Naive thymus-derived CD8-positive, alpha-beta T cell (primary cell): ENCODE data around the gene P3H3. TPM values are rescaled to one million over a fixed set of nuclear protein-coding genes. Genes with fewer than 3 reads are reported as not detected.
A peak's percentile ranks its signal among the peaks of the same experiment; 100 is the strongest.
"Not testable (repeated sequence)": the region's sequence is repeated elsewhere in the genome, so short reads cannot be mapped to it uniquely, and the experiment has no call there.

Experiments used
- ATAC-seq, 2 donors: fragments of 150-1000 bp; cut with Tn5 transposase in 1 of 2; sonication (Bioruptor Pico), chemical (Tn5 transposase) in 1 of 2; 1 replicate in 1 of 2; 2 replicates in 1 of 2; pipeline ENCODE4 v1.10.0; 2021; ENCODE audit warnings: mild to moderate bottlenecking in 2 of 2, moderate library complexity in 2 of 2
- POLR2A ChIA-PET: fragments of 350-600 bp; sonication (Branson Sonifier 250); formaldehyde crosslinking; loops from one replicate; lab custom pipeline; 2021; ENCODE audit warnings: antibody characterized with exemption; lab: Charles Lee
- DNase-seq, 10 donors: peaks; one replicate each; pipeline versions ENCODE4 v3.0.0 to v3.0.0-alpha.2; 2020 to 2022
- H3K27ac Mint-ChIP-seq, 10 donors: one replicate each; pipeline ENCODE4 v1.8.0; 2020 to 2022; ENCODE audit warnings: mild to moderate bottlenecking in 10 of 10, mixed read lengths in 10 of 10, moderate library complexity in 4 of 10, inconsistent platforms in 1 of 10
- H3K27me3 Mint-ChIP-seq, 5 donors: one replicate each; pipeline ENCODE4 v1.8.0; 2021 to 2022; ENCODE audit warnings: mixed read lengths in 5 of 5
- H3K36me3 Mint-ChIP-seq, 3 donors: one replicate each; pipeline ENCODE4 v1.8.0; 2020 to 2022; ENCODE audit warnings: mixed read lengths in 3 of 3, mild to moderate bottlenecking in 2 of 3, inconsistent platforms in 1 of 3
- H3K4me1 Mint-ChIP-seq, 4 donors: one replicate each; pipeline ENCODE4 v1.8.0; 2021 to 2022; ENCODE audit warnings: mixed read lengths in 4 of 4
- H3K4me3 Mint-ChIP-seq, 10 donors: one replicate each; pipeline ENCODE4 v1.8.0; 2020 to 2022; ENCODE audit warnings: mild to moderate bottlenecking in 10 of 10, mixed read lengths in 10 of 10, moderate library complexity in 6 of 10, inconsistent platforms in 1 of 10
- H3K9me3 Mint-ChIP-seq, 9 donors: one replicate each; pipeline ENCODE4 v1.8.0; 2020 to 2022; ENCODE audit warnings: mixed read lengths in 9 of 9, mild to moderate bottlenecking in 3 of 9, inconsistent platforms in 1 of 9, moderate library complexity in 1 of 9
- polyA plus RNA-seq, 3 donors: library from polyadenylated mRNA; unstranded; fragments of 300-500 nt; fragmentation: Illumina TruSeq; gene quantifications; one replicate each; pipeline ENCODE4 v1.2.3, GENCODE V29; 2021
- total RNA-seq, 8 experiments: library from RNA in 2 of 8; stranded (reverse) in 2 of 8; gene quantifications; one replicate each; pipeline ENCODE4 v1.2.3 and lab custom pipeline; 2021 to 2026

P3H3 gene
- total and polyA plus RNA-seq, 5 experiments from 2014 or later: 0.42 to 9.7 (median 0.73) TPM

GRCh38 chr12:6888360-6888759 is 60.2 kb downstream of the P3H3 start:
- Mint-ChIP-seq H3K27ac (no peak overlapping the region), H3K36me3 (peaks cover 0 to 11% (median 2%) of the 10 kb centered on the region in 3 donors), H3K4me1 (peaks cover 1 to 17% (median 15%) of the 10 kb centered on the region in 4 donors), H3K27me3 (no peaks in the 10 kb centered on the region), H3K4me3 (no peak overlapping the region), H3K9me3 (no peaks in the 10 kb centered on the region)
- no peak for ATAC-seq
- POLR2A ChIA-PET: interaction anchor here (0.7 kb wide), 1 partner anchor 16 kb away, joined by 3 read pairs; the partner anchor contains the start of gene SPSB2
- DNase-seq: no peak

- not testable (repeated sequence) for H3K4me3 Mint-ChIP-seq, H3K27me3 Mint-ChIP-seq, ATAC-seq, DNase-seq, H3K9me3 Mint-ChIP-seq
- POLR2A ChIA-PET: interaction anchor here (0.7 kb wide), 1 partner anchor 16 kb away, joined by 3 read pairs; the partner anchor contains the start of gene SPSB2
- Mint-ChIP-seq H3K4me1 (peaks cover 1 to 17% (median 15%) of the 10 kb centered on the region in 4 donors), H3K27ac (peak overlapping the region in 1 of 10 donors; percentile 25), H3K36me3 (peaks cover 0 to 10% (median 2%) of the 10 kb centered on the region in 3 donors)
Measured at GRCh38 chr12:6888794-6889193, 60.6 kb downstream of the P3H3 start.

Other genes with a start within 250 kb of the P3H3 start
- 100 to 1,000 TPM; 296 to 308 TPM for gene CHD4, start 221.0 kb upstream of the P3H3 start, total RNA-seq
- gene CHD4, start 221.0 kb upstream of the P3H3 start, polyA plus RNA-seq: 10 to 100 TPM; 31.4 to 57.3 (median 56.9) TPM
- 10 to 100 TPM; 16.6 to 18.9 TPM for gene LPAR5, start 192.4 kb upstream of the P3H3 start, total RNA-seq
- gene LPAR5, start 192.4 kb upstream of the P3H3 start, polyA plus RNA-seq: 10 to 100 TPM in 2 of 3 donors, 1 to 10 TPM in 1; 7.9 to 14.2 (median 12.2) TPM
- gene ACRBP, start 181.0 kb upstream of the P3H3 start, total RNA-seq: 10 to 100 TPM; 13.8 to 14.3 TPM
- gene ACRBP, start 181.0 kb upstream of the P3H3 start, polyA plus RNA-seq: under 1 TPM in 2 of 3 donors, not detected in 1; 0.43 to 0.50 TPM
- gene ING4, start 165.3 kb upstream of the P3H3 start, total RNA-seq: 10 to 100 TPM; 81.2 to 90.6 TPM
- gene ING4, start 165.3 kb upstream of the P3H3 start, polyA plus RNA-seq: 10 to 100 TPM; 89.5 to 99.6 (median 90.6) TPM
- 10 to 100 TPM; 90.5 to 94.8 TPM for gene ZNF384, start 139.0 kb upstream of the P3H3 start, total RNA-seq
- gene ZNF384, start 139.0 kb upstream of the P3H3 start, polyA plus RNA-seq: 10 to 100 TPM; 17.6 to 39.6 (median 26.3) TPM
- 1 to 10 TPM in 1 of 2 experiments, under 1 TPM in 1; 0.41 to 1.2 TPM for gene PIANP, start 127.6 kb upstream of the P3H3 start, total RNA-seq
- gene PIANP, start 127.6 kb upstream of the P3H3 start, polyA plus RNA-seq: under 1 TPM in 2 of 3 donors, not detected in 1; 0.06 to 0.30 TPM
- gene COPS7A, start 104.4 kb upstream of the P3H3 start, total RNA-seq: 10 to 100 TPM; 27.0 to 35.4 TPM
- 10 to 100 TPM; 34.9 to 42.4 (median 36.2) TPM for gene COPS7A, start 104.4 kb upstream of the P3H3 start, polyA plus RNA-seq
- 10 to 100 TPM; 87.6 to 98.9 TPM for gene MLF2, start 75.3 kb upstream of the P3H3 start, total RNA-seq
- 100 to 1,000 TPM in 2 of 3 donors, 10 to 100 TPM in 1; 98.5 to 133 (median 126) TPM for gene MLF2, start 75.3 kb upstream of the P3H3 start, polyA plus RNA-seq
- under 1 TPM in 1 of 2 experiments, not detected in 1; 0.55 TPM for gene PTMS, start 62.0 kb upstream of the P3H3 start, total RNA-seq
- 1 to 10 TPM in 1 of 3 donors, not detected in 2; 4.8 TPM for gene PTMS, start 62.0 kb upstream of the P3H3 start, polyA plus RNA-seq
- gene LAG3, start 55.9 kb upstream of the P3H3 start, total RNA-seq: under 1 TPM; 0.60 to 0.75 TPM
- 10 to 100 TPM in 1 of 3 donors, under 1 TPM in 2; 0.47 to 14.5 (median 0.59) TPM for gene LAG3, start 55.9 kb upstream of the P3H3 start, polyA plus RNA-seq
- gene CD4, start 38.9 kb upstream of the P3H3 start, total RNA-seq: 1 to 10 TPM; 1.4 to 1.5 TPM
- 1 to 10 TPM in 1 of 3 donors, under 1 TPM in 2; 0.39 to 1.3 (median 0.53) TPM for gene CD4, start 38.9 kb upstream of the P3H3 start, polyA plus RNA-seq
- gene GPR162, start 6.6 kb upstream of the P3H3 start, total RNA-seq: not detected
- gene GPR162, start 6.6 kb upstream of the P3H3 start, polyA plus RNA-seq: not detected
- 1 to 10 TPM; 3.8 to 5.6 TPM for gene GNB3, start 12.5 kb downstream of the P3H3 start, total RNA-seq
- gene GNB3, start 12.5 kb downstream of the P3H3 start, polyA plus RNA-seq: not detected
- 1 to 10 TPM; 2.6 to 2.7 TPM for gene CDCA3, start 22.9 kb downstream of the P3H3 start, total RNA-seq
- gene CDCA3, start 22.9 kb downstream of the P3H3 start, polyA plus RNA-seq: 1 to 10 TPM in 1 of 3 donors, under 1 TPM in 1, not detected in 1; 0.50 to 1.4 TPM
- gene USP5, start 23.7 kb downstream of the P3H3 start, total RNA-seq: 10 to 100 TPM; 72.7 to 78.9 TPM
- 10 to 100 TPM; 55.3 to 69.2 (median 56.7) TPM for gene USP5, start 23.7 kb downstream of the P3H3 start, polyA plus RNA-seq
- gene TPI1, start 39.1 kb downstream of the P3H3 start, total RNA-seq: 100 to 1,000 TPM; 159 to 163 TPM
- 100 to 1,000 TPM; 372 to 497 (median 479) TPM for gene TPI1, start 39.1 kb downstream of the P3H3 start, polyA plus RNA-seq
- gene SPSB2, start 44.9 kb downstream of the P3H3 start, total RNA-seq: 10 to 100 TPM; 22.0 to 23.3 TPM
- 10 to 100 TPM; 10.1 to 10.6 (median 10.2) TPM for gene SPSB2, start 44.9 kb downstream of the P3H3 start, polyA plus RNA-seq
- 10 to 100 TPM; 10.1 to 10.5 TPM for gene LRRC23, start 76.4 kb downstream of the P3H3 start, total RNA-seq
- gene LRRC23, start 76.4 kb downstream of the P3H3 start, polyA plus RNA-seq: 1 to 10 TPM; 4.7 to 9.9 (median 8.8) TPM
- 100 to 1,000 TPM; 141 to 144 TPM for gene ENO2, start 86.2 kb downstream of the P3H3 start, total RNA-seq
- 10 to 100 TPM; 19.4 to 29.2 (median 19.7) TPM for gene ENO2, start 86.2 kb downstream of the P3H3 start, polyA plus RNA-seq
- gene ATN1, start 99.6 kb downstream of the P3H3 start, total RNA-seq: 10 to 100 TPM; 25.7 to 30.3 TPM
- gene ATN1, start 99.6 kb downstream of the P3H3 start, polyA plus RNA-seq: 1 to 10 TPM in 2 of 3 donors, under 1 TPM in 1; 0.35 to 1.4 (median 1.1) TPM
- not detected for gene RNU7-1, start 115.4 kb downstream of the P3H3 start, total RNA-seq
- not detected for gene RNU7-1, start 115.4 kb downstream of the P3H3 start, polyA plus RNA-seq
- gene C12orf57, start 115.6 kb downstream of the P3H3 start, total RNA-seq: 100 to 1,000 TPM; 518 to 519 TPM
- 100 to 1,000 TPM; 329 to 399 (median 366) TPM for gene C12orf57, start 115.6 kb downstream of the P3H3 start, polyA plus RNA-seq
- gene PTPN6, start 122.9 kb downstream of the P3H3 start, total RNA-seq: 100 to 1,000 TPM; 235 to 247 TPM
- 100 to 1,000 TPM; 182 to 425 (median 260) TPM for gene PTPN6, start 122.9 kb downstream of the P3H3 start, polyA plus RNA-seq
- gene PHB2, start 142.3 kb downstream of the P3H3 start, total RNA-seq: 100 to 1,000 TPM; 159 to 173 TPM
- 100 to 1,000 TPM in 2 of 3 donors, 10 to 100 TPM in 1; 97.0 to 115 (median 108) TPM for gene PHB2, start 142.3 kb downstream of the P3H3 start, polyA plus RNA-seq
- 10 to 100 TPM; 71.1 to 72.5 TPM for gene EMG1, start 142.5 kb downstream of the P3H3 start, total RNA-seq
- gene EMG1, start 142.5 kb downstream of the P3H3 start, polyA plus RNA-seq: 10 to 100 TPM; 59.7 to 66.4 (median 64.7) TPM
- gene LPCAT3, start 190.1 kb downstream of the P3H3 start, total RNA-seq: 10 to 100 TPM; 17.0 to 18.5 TPM
- 10 to 100 TPM; 17.0 to 22.7 (median 19.9) TPM for gene LPCAT3, start 190.1 kb downstream of the P3H3 start, polyA plus RNA-seq
- 1 to 10 TPM; 2.3 to 3.3 TPM for gene C1S, start 232.3 kb downstream of the P3H3 start, total RNA-seq
- under 1 TPM in 1 of 3 donors, not detected in 2; 0.15 TPM for gene C1S, start 232.3 kb downstream of the P3H3 start, polyA plus RNA-seq